ENCODE results near the gene SOD2.
"Not testable (repeated sequence)": the region's sequence is repeated elsewhere in the genome, so short reads cannot be mapped to it uniquely, and the experiment has no call there.

The SOD2 gene

DNA sequence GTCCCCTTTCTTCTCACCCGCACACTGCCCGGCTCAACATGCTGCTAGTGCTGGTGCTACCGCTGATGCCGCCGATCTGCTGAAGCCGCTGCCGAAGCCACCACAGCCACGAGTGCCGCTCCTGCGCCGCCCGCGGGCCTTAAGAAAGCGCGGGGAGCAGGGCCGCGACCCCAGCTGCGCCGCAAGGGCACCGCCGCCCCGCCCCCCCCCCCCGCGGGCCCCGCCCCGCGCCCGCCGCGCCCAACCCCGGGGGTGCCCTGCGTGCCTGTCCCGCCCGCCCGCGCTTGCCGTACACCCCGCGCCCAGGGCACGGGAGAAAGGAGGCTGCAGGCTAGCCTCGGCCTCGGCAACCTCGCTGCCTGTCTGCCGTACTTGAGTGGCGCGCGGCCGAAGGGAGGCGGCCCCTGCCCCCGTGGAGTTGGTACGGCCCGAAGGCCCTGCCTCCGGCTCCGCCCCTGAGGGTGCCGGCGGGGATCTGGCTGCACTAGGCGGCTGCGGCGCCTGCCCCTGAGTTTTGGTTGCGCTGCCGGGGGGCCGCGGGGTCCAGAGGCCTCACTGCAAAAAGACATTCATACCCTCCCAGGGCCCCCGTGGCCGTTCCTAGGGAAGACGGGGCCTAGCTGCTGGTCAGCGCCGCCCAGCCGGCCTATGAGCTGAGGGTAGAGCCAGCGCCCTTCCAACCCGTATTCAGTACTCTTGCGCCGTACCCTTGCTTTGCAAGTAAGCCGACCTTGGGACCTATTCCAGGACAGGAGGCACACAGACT is at the start of gene SOD2:
TSS of gene SOD2 (minus strand) at position 114 of the 766 bp plus-strand sequence. CDS start at position 40, 74 bp downstream.
- H3K4me3 ChIP-seq = peak within 1 kb of the TSS; percentile 80
- TF ChIP-seq, protein P1, sequence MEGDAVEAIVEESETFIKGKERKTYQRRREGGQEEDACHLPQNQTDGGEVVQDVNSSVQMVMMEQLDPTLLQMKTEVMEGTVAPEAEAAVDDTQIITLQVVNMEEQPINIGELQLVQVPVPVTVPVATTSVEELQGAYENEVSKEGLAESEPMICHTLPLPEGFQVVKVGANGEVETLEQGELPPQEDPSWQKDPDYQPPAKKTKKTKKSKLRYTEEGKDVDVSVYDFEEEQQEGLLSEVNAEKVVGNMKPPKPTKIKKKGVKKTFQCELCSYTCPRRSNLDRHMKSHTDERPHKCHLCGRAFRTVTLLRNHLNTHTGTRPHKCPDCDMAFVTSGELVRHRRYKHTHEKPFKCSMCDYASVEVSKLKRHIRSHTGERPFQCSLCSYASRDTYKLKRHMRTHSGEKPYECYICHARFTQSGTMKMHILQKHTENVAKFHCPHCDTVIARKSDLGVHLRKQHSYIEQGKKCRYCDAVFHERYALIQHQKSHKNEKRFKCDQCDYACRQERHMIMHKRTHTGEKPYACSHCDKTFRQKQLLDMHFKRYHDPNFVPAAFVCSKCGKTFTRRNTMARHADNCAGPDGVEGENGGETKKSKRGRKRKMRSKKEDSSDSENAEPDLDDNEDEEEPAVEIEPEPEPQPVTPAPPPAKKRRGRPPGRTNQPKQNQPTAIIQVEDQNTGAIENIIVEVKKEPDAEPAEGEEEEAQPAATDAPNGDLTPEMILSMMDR (IDR thresholded peaks at IDR 0.05) = no peak
- peak; percentile 88 for DNase-seq (ENCODE audit: low spot score)
- peak within 1 kb of the TSS; percentile 96 to 98 for H3K27ac ChIP-seq

DNA sequence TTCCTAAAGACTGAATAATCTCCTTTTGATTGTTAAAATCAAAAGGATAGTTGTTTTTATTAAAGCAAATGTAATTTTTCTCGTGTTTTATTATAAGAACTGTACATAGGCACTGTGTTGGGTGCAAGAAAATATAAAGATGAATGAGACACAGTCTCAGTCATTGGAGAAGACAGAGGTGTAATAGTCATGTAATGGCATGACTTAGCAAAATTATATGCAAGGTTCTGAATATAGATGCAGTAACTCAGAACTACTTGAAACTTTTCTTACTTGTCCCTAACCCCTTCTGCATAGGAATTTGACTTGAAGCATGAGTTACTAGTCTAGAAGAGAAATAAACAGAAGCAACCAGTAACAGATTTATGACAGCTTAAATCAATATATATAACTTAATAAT is 49.1 kb upstream of the SOD2 start:
- H3K4me3 ChIP-seq = no peak overlapping the region

DNA sequence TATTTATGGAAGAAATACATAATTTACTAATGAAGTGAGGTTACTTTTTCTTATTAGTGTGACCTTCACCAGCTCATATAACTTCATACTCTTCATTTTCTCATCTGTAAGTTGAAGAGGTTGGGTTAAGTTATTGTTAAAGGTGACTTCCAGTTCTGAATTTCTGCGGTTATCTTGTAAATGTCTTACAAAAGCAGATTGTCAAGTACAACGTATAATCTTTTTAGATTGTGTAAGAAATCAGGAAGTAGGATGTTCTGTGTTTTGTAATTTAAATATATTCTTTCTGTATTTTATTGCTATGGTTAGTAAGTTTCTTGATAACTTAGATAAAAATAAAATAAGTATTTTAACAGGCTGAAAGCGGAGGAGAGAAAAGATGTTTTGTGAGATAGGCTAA is 46.3 kb upstream of the SOD2 start:
- DNase-seq (ENCODE audit: low spot score) = no peak
- TF ChIP-seq, protein P1 (IDR thresholded peaks at IDR 0.05) = no peak

More for the DNA sequence above, 49.1 kb upstream of the SOD2 start:
- no peak for DNase-seq (ENCODE audit: low spot score)
- no peak overlapping the region for H3K27ac ChIP-seq
- TF ChIP-seq, protein P1 (IDR thresholded peaks at IDR 0.05) = no peak

DNA sequence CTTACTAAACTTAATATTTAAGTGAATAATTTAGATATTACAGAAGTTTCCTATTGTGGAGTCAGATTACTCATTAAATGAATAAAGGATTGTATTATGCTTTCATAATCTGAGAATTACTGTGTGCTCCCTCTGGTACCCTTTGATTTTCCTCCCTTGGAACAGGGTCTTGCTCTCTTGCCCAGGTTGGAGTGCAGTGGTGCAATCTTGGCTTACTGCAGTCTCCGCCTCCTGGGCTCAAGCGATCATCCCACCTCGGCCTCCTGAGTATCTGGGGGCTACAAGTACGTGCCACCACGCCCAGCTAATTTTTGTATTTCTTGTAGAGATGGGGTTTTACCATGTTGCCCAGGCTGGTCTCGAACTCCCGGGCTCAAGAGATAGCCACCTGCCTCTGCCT is 43.9 kb upstream of the SOD2 start:
- no peak for DNase-seq (ENCODE audit: low spot score)
- no peak overlapping the region for H3K4me3 ChIP-seq
- H3K27ac ChIP-seq = no peak overlapping the region
- TF ChIP-seq, protein P1 (IDR thresholded peaks at IDR 0.05) = no peak

More for the DNA sequence above, 46.3 kb upstream of the SOD2 start:
- Histone ChIP-seq H3K4me3 (no peak overlapping the region), H3K27ac (no peak overlapping the region)

DNA sequence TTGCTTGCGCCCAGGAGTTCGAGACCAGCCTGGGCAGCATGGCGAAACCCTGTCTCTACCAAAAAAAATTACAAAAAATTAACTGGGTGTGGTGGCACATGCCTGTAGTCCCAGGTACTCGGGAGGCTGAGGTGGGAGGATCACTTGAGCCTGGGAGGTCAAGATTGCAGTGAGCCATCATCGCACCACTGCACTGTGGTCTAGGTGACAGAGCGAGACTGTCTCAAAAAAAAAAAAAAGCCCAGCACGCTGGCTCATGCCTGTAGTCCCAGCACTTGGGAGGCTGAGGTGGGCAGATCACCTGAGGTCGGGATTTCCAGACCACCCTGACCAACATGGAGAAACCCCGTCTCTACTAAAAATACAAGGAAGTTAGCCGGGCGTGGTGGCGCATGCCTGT is 40.4 kb upstream of the SOD2 start:
- H3K4me3 ChIP-seq; DNase-seq (ENCODE audit: low spot score); H3K27ac ChIP-seq: not testable (repeated sequence)

DNA sequence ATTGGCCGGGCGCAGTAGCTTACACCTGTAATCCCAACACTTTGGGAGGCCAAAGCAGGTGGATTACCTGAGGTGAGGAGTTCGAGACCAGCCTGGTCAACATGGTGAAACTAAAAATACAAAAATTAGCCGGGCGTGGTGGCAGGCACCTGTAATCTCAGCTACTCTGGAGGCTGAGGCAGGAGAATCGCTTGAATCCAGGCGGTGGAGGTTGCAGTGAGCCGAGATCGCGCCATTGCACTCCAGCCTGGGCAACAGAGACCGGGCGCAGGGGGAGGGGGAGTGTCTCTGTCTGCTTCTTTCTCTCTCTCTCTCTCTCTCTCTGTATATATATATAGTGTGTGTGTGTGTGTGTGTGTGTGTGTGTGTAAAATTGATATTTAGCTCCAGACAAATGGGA is 39.5 kb upstream of the SOD2 start:
- not testable (repeated sequence) for DNase-seq (ENCODE audit: low spot score); H3K27ac ChIP-seq; H3K4me3 ChIP-seq

DNA sequence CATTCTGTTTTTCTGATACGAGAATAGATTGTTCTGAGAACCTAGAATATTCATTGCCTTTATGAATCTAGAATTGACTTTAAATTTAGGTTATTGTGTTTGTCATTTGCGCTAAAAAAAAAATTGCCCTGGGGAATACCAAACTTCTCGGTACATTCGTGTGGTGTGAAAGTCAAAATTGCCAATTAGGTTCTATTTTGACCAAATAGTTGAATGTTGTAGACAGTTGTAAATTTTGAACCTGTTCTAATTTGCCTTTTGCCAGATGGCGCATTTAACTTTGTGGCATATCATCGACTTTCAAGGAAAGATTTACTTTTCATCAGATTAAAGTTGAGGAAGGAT is 37.3 kb upstream of the SOD2 start:
- Histone ChIP-seq H3K4me3 (no peak overlapping the region), H3K27ac (no peak overlapping the region)
- no peak for DNase-seq (ENCODE audit: low spot score)
- TF ChIP-seq, protein P1 (IDR thresholded peaks at IDR 0.05) = no peak

DNA sequence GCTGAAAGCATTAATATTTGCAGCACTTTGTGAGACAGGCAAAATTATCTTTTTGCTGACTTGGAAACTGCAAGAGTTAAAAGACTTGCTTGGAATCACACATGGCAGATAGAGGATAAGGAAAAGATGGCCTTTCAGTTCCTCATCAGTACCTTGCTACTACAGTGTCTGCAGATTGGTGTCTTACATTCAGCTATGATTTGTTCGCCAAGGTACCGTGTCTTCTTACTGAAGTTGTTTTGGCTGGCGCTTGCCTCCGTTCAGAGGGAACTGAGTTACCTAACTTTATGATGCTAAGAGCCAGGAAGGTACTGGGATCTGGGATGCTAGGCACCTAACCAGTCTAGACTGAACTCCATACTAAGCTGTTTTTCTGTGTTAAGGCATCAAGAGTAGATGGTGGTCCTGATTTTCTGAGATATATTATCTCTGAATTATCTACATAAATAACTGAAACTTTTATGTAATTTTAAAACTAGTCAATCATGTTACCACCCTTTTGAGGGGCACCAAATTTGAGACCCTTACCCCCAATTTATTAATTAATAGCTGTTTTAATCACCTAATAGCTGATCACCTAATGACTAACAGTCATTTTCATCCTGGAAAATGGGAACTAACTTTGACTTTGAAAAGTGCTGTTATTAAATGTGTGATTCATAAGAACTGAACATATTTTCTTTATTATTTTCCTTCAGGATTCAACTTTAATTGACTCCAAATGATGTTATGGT is 36.7 kb upstream of the SOD2 start:
- TF ChIP-seq, protein P1 (IDR thresholded peaks at IDR 0.05) = no peak
- H3K4me3 ChIP-seq = peak overlapping the region; percentile 95
- no peak overlapping the region for H3K27ac ChIP-seq
- no peak for DNase-seq (ENCODE audit: low spot score)
